GM12878 (cell line): Measurements from ENCODE around the gene DOCK7. TPM values are rescaled to one million over a fixed set of nuclear protein-coding genes. Genes with fewer than 3 reads are reported as not detected.
A peak's percentile ranks its signal among the peaks of the same experiment; 100 is the strongest.

Experiments
- ATAC-seq: fragments of 200-7000 bp; cut with Tn5 transposase; 3 replicates; pipeline ENCODE4 v1.9.1; 2020; ENCODE audit warnings: mild to moderate bottlenecking, moderate library complexity
- BruUV-seq: library from RNA; stranded (reverse); fragments of 400-500 nt; replicated peaks from 2 replicates; lab custom pipeline; 2021; lab: Mats Ljungman, UMichigan
- CTCF ChIA-PET: fragments of 300-600 bp; sonication (Branson Sonifier 250); formaldehyde crosslinking; extraction: SDS; loops from one replicate; lab custom pipeline; 2021; ENCODE audit warnings: inconsistent platforms; lab: Yijun Ruan, JAX
- POLR2A ChIA-PET: fragments of 350-600 bp; formaldehyde crosslinking; extraction: SDS; loops from one replicate; lab custom pipeline; 2021; ENCODE audit warnings: inconsistent platforms; lab: Charles Lee
- RAD21 ChIA-PET: fragments of 300-600 bp; sonication (Branson Sonifier 250); formaldehyde crosslinking; loops from one replicate; lab custom pipeline; 2023; ENCODE audit warnings: antibody characterized with exemption; ENCODE audit not compliant: unreplicated experiment; lab: Charles Lee
- SMC1A ChIA-PET: fragments of 300-600 bp; sonication (Branson Sonifier 250); formaldehyde crosslinking; loops from one replicate; lab custom pipeline; 2023; ENCODE audit not compliant: unreplicated experiment, uncharacterized antibody; lab: Charles Lee
- DNase-seq: peaks from one replicate; pipeline ENCODE4 v3.0.0-alpha.2; 2011; ENCODE audit warnings: low read depth, low spot score
- FAIRE-seq: peaks from 3 replicates; lab custom pipeline; 2011; peaks lifted over from hg19 to GRCh38; lab: Jason Lieb, UNC
- H2AFZ ChIP-seq: 2 replicates; pipeline ENCODE4 v1.6.0; 2011; ENCODE audit warnings: low read depth, low read length, control low read depth; ENCODE audit not compliant: control insufficient read depth
- H3K27ac ChIP-seq: 2 replicates; pipeline ENCODE4 v1.5.1; 2011; ENCODE audit warnings: control low read depth; ENCODE audit not compliant: control insufficient read depth, insufficient read depth
- H3K27me3 ChIP-seq, 2 experiments: replicated peaks in 1 of 2; 2 replicates each; pipeline versions ENCODE4 v1.6.0 to v1.6.1; 2011; ENCODE audit warnings: low read length in 1 of 2; ENCODE audit not compliant: control insufficient read depth in 2 of 2, insufficient read depth in 2 of 2
- H3K36me3 ChIP-seq, 2 experiments: 2 replicates each; pipeline ENCODE4 v1.5.1; 2011; ENCODE audit warnings: low read length in 1 of 2; ENCODE audit not compliant: control insufficient read depth in 2 of 2, insufficient read depth in 2 of 2
- H3K4me1 ChIP-seq: 2 replicates; pipeline ENCODE4 v1.6.1; 2011; ENCODE audit warnings: mild to moderate bottlenecking, low read length, moderate library complexity, mixed read lengths; ENCODE audit not compliant: control insufficient read depth, insufficient read depth
- H3K4me2 ChIP-seq: 2 replicates; pipeline ENCODE4 v1.6.0; 2011; ENCODE audit warnings: control low read depth; ENCODE audit not compliant: control insufficient read depth, insufficient read depth
- H3K4me3 ChIP-seq: fragments of 200-600 bp; sonication (generic); 2 replicates; pipeline ENCODE4 v1.5.1; 2016
- H3K79me2 ChIP-seq: 2 replicates; pipeline ENCODE4 v1.6.0; 2011; ENCODE audit warnings: low read length; ENCODE audit not compliant: control insufficient read depth, insufficient read depth
- H3K9ac ChIP-seq: 2 replicates; pipeline ENCODE4 v1.8.0; 2011; ENCODE audit warnings: low read length, control low read depth, mixed read lengths; ENCODE audit not compliant: control insufficient read depth, insufficient read depth
- H3K9me3 ChIP-seq: replicated peaks from 3 replicates; pipeline ENCODE4 v1.5.1; 2011; ENCODE audit warnings: mild to moderate bottlenecking, low read length; ENCODE audit not compliant: control insufficient read depth, insufficient read depth
- H4K20me1 ChIP-seq: 2 replicates; pipeline ENCODE4 v1.6.0; 2011; ENCODE audit not compliant: control insufficient read depth, insufficient read depth
- ATF2 ChIP-seq: IDR thresholded peaks from 2 replicates; pipeline ENCODE4 v1.6.1; 2012; ENCODE audit warnings: low read length, inconsistent platforms
- CTCF ChIP-seq, 3 experiments: IDR thresholded peaks in 2 of 3; conservative IDR thresholded peaks in 1 of 3; 2 replicates each; pipeline ENCODE4 v1.5.1; 2011; ENCODE audit warnings: low read depth in 3 of 3, low read length in 3 of 3, mild to moderate bottlenecking in 3 of 3, control low read depth in 2 of 3, moderate library complexity in 2 of 3, inconsistent platforms in 1 of 3, mixed read lengths in 1 of 3; ENCODE audit not compliant: control insufficient read depth in 2 of 3, insufficient read depth in 1 of 3; ENCODE audit errors: extremely low read depth in 1 of 3
- RAD21 ChIP-seq: IDR thresholded peaks from 2 replicates; pipeline ENCODE4 v1.6.1; 2011; ENCODE audit warnings: mild to moderate bottlenecking, low read depth, low read length, moderate library complexity; ENCODE audit not compliant: insufficient read depth
- SMC3 ChIP-seq: IDR thresholded peaks from 2 replicates; pipeline ENCODE4 v1.6.1; 2011; ENCODE audit warnings: low read length, improper control_type of control experiment, borderline replicate concordance
- WGBS: methylation state at CpG from one replicate; pipeline ENCODE4 v1.1.6; 2016; ENCODE audit warnings: low lambda C conversion rate; ENCODE audit not compliant: insufficient replicate concordance, insufficient coverage; ENCODE audit errors: missing lambda C conversion rate; 5-methylcytosine and 5-hydroxymethylcytosine counted together
- in situ Hi-C: fragments of 300-500 bp; cut with MboI; formaldehyde crosslinking; loops from 9 replicates; pipeline ENCODE4 v1.14.3; 2018; ENCODE audit warnings: mixed read lengths
- intact Hi-C: fragments of 100-400 bp; cut with micrococcal nuclease; formaldehyde crosslinking; loops from one replicate; pipeline ENCODE4 v1.14.2; 2022; ENCODE audit not compliant: unreplicated experiment
- polyA plus RNA-seq, 11 experiments: library from polyadenylated mRNA; depleted of rRNA in 4 of 11; unstranded in 6 of 11; stranded (reverse) in 5 of 11; fragments of >200 nt; fragmentation: Nextera tagmentation in 4 of 11; fragmentation: Illumina TruSeq in 1 of 11; extraction: Ambion mirVana in 4 of 11; extraction: Trizol in 1 of 11; gene quantifications; 1 replicate in 1 of 11; 2 replicates in 10 of 11; pipeline versions ENCODE4 v1.2.1 to v1.2.3, GENCODE V29; 2011 to 2016; ENCODE audit warnings: inconsistent platforms in 2 of 11, missing spikeins in 2 of 11, low read depth in 1 of 11
- total RNA-seq, 4 experiments: library from RNA; depleted of rRNA in 3 of 4; stranded (reverse); fragments of >200 nt in 3 of 4; fragmentation: Illumina TruSeq in 1 of 4; extraction: Trizol in 1 of 4; gene quantifications; 2 replicates each; pipeline versions ENCODE4 v1.2.1 to v1.2.3, GENCODE V29; 2013 to 2021

DOCK7 gene
- total and polyA plus RNA-seq, 10 of the 15 experiments (the other 5 are each of a cell fraction or from before 2014, with no cell fraction given), result 4.8 to 34.6 (median 26.9) TPM

- SMC1A ChIA-PET, result interaction anchor here (1.1 to 5.0 kb wide), 5 partner anchors 101 to 339 kb away, joined by 3 to 25 read pairs (median 3); no protein-coding TSS in a partner anchor
- CTCF ChIA-PET, result interaction anchor here (0.6 to 5.3 kb wide), 6 partner anchors 19 to 339 kb away, joined by 3 to 51 read pairs (median 4); no protein-coding TSS in a partner anchor
- H3K4me3 ChIP-seq, result no peak overlapping the region
- no peaks in the 10 kb centered on the region for H3K9me3 ChIP-seq
- POLR2A ChIA-PET, result no interaction called here
- no peaks in the 10 kb centered on the region for H3K4me1 ChIP-seq
- H4K20me1 ChIP-seq, result no peaks in the 10 kb centered on the region
- DNase-seq (no peak), ATAC-seq (peak; percentile 74), FAIRE-seq (peak; percentile 93)
- RAD21 ChIA-PET, result interaction anchor here (1.7 to 4.3 kb wide), 2 partner anchors 232 to 339 kb away, joined by 4 to 24 read pairs; no protein-coding TSS in a partner anchor
- H3K9ac ChIP-seq, result no peak overlapping the region
- H3K27ac ChIP-seq, result no peak overlapping the region
- no peak overlapping the region for H2AFZ ChIP-seq
- H3K4me2 ChIP-seq, result no peak overlapping the region
- in situ Hi-C loops, result loop anchor here (5.0 kb wide), 1 partner anchor 230 kb away; no protein-coding TSS in a partner anchor
- peak; percentile 82 for TF ChIP-seq RAD21
- TF ChIP-seq SMC3, result peak; percentile 51; the same call in 1 of the 2 replicates
- peak; percentile 64 to 73 (median 71) for TF ChIP-seq CTCF (IDR thresholded peaks at IDR 0.05 in 2 of 3, conservative IDR thresholded peaks at IDR 0.05 in 1 of 3; ENCODE audit: control insufficient read depth in 2 of 3, extremely low read depth in 1 of 3, insufficient read depth in 1 of 3, low read depth in 3 of 3, low read length in 3 of 3)
- no peak for TF ChIP-seq ATF2
- WGBS, result 44% methylated on average over 12 of the region's 12 CpGs
- intact Hi-C loops, result loop anchor here (1.0 to 10.0 kb wide), 3 partner anchors 113 to 325 kb away; no protein-coding TSS in a partner anchor
- no peaks in the 10 kb centered on the region for H3K79me2 ChIP-seq
- H3K27me3 ChIP-seq, result no peaks in the 10 kb centered on the region; a peak in 1 of 4 replicates
- H3K36me3 ChIP-seq, result no peaks in the 10 kb centered on the region
- no TSS peak for BruUV-seq
These were observed 280.7 kb downstream of the DOCK7 start for GRCh38 chr1:62407398-62408009.
